ENCODE measurements around the gene ALK.

ALK gene

GRCh38 chr2:29688429-29688828 is 233.0 kb downstream of the ALK start:
- Histone ChIP-seq H3K36me3 (ENCODE audit: control insufficient read depth, insufficient read depth, low read length, severe bottlenecking) (no peaks in the 10 kb centered on the region), H3K9me3 (ENCODE audit: control insufficient read depth, low read length) (no peaks in the 10 kb centered on the region), H3K27me3 (replicated peaks; ENCODE audit: control insufficient read depth, insufficient read depth, low read length) (no peaks in the 10 kb centered on the region), H3K4me3 (ENCODE audit: low read length) (no peak overlapping the region), H3K9ac (ENCODE audit: low read length) (no peak overlapping the region), H3K4me1 (ENCODE audit: control insufficient read depth, insufficient read depth, low read length) (no peaks in the 10 kb centered on the region)
- no peak for DNase-seq (ENCODE audit: low read depth)

GRCh38 chr2:29687121-29687520 is 234.3 kb downstream of the ALK start:
- H3K9me3 ChIP-seq (ENCODE audit: control insufficient read depth, low read length): no peaks in the 10 kb centered on the region
- DNase-seq (ENCODE audit: low read depth): no peak
- H3K4me3 ChIP-seq (ENCODE audit: low read length): no peak overlapping the region
- no peaks in the 10 kb centered on the region for H3K36me3 ChIP-seq (ENCODE audit: control insufficient read depth, insufficient read depth, low read length, severe bottlenecking)
- no peaks in the 10 kb centered on the region for H3K27me3 ChIP-seq (replicated peaks; ENCODE audit: control insufficient read depth, insufficient read depth, low read length)
- H3K4me1 ChIP-seq (ENCODE audit: control insufficient read depth, insufficient read depth, low read length): no peaks in the 10 kb centered on the region
- no peak overlapping the region for H3K9ac ChIP-seq (ENCODE audit: low read length)

- H3K4me3 ChIP-seq (ENCODE audit: low read length): no peak overlapping the region
- no peak for DNase-seq (ENCODE audit: low read depth)
- H3K9me3 ChIP-seq (ENCODE audit: control insufficient read depth, low read length): no peaks in the 10 kb centered on the region
- no peaks in the 10 kb centered on the region for H3K36me3 ChIP-seq (ENCODE audit: control insufficient read depth, insufficient read depth, low read length, severe bottlenecking)
- H3K9ac ChIP-seq (ENCODE audit: low read length): no peak overlapping the region
- no peaks in the 10 kb centered on the region for H3K27me3 ChIP-seq (replicated peaks; ENCODE audit: control insufficient read depth, insufficient read depth, low read length)
- no peaks in the 10 kb centered on the region for H3K4me1 ChIP-seq (ENCODE audit: control insufficient read depth, insufficient read depth, low read length)
Measured at GRCh38 chr2:29676886-29677453, 244.4 kb downstream of the ALK start.

GRCh38 chr2:29664578-29664977 is 256.8 kb downstream of the ALK start:
- Histone ChIP-seq H3K36me3 (ENCODE audit: control insufficient read depth, insufficient read depth, low read length, severe bottlenecking) (no peaks in the 10 kb centered on the region), H3K4me3 (ENCODE audit: low read length) (no peak overlapping the region), H3K4me1 (ENCODE audit: control insufficient read depth, insufficient read depth, low read length) (peaks cover 23% of the 10 kb centered on the region), H3K9ac (ENCODE audit: low read length) (no peak overlapping the region), H3K27me3 (replicated peaks; ENCODE audit: control insufficient read depth, insufficient read depth, low read length) (no peaks in the 10 kb centered on the region), H3K9me3 (ENCODE audit: control insufficient read depth, low read length) (peaks cover 23% of the 10 kb centered on the region)
- DNase-seq (ENCODE audit: low read depth): no peak

GRCh38 chr2:29663268-29663667 is 258.1 kb downstream of the ALK start:
- DNase-seq (ENCODE audit: low read depth): peak; percentile 84
- Histone ChIP-seq H3K4me1 (ENCODE audit: control insufficient read depth, insufficient read depth, low read length) (peaks cover 23% of the 10 kb centered on the region), H3K36me3 (ENCODE audit: control insufficient read depth, insufficient read depth, low read length, severe bottlenecking) (no peaks in the 10 kb centered on the region), H3K4me3 (ENCODE audit: low read length) (peak overlapping the region; percentile 30), H3K27me3 (replicated peaks; ENCODE audit: control insufficient read depth, insufficient read depth, low read length) (no peaks in the 10 kb centered on the region), H3K9ac (ENCODE audit: low read length) (no peak overlapping the region), H3K9me3 (ENCODE audit: control insufficient read depth, low read length) (peaks cover 10% of the 10 kb centered on the region)

- DNase-seq (ENCODE audit: low read depth): no peak
- Histone ChIP-seq H3K4me3 (ENCODE audit: low read length) (no peak overlapping the region), H3K9me3 (ENCODE audit: control insufficient read depth, low read length) (peaks cover 8% of the 10 kb centered on the region), H3K27me3 (replicated peaks; ENCODE audit: control insufficient read depth, insufficient read depth, low read length) (no peaks in the 10 kb centered on the region), H3K4me1 (ENCODE audit: control insufficient read depth, insufficient read depth, low read length) (peaks cover 23% of the 10 kb centered on the region), H3K36me3 (ENCODE audit: control insufficient read depth, insufficient read depth, low read length, severe bottlenecking) (no peaks in the 10 kb centered on the region), H3K9ac (ENCODE audit: low read length) (no peak overlapping the region)
Measured at GRCh38 chr2:29662861-29663260, 258.5 kb downstream of the ALK start.

- no peaks in the 10 kb centered on the region for H3K9me3 ChIP-seq (ENCODE audit: control insufficient read depth, low read length)
- H3K4me1 ChIP-seq (ENCODE audit: control insufficient read depth, insufficient read depth, low read length): peaks cover 37% of the 10 kb centered on the region
- H3K36me3 ChIP-seq (ENCODE audit: control insufficient read depth, insufficient read depth, low read length, severe bottlenecking): no peaks in the 10 kb centered on the region
- H3K9ac ChIP-seq (ENCODE audit: low read length): no peak overlapping the region
- no peaks in the 10 kb centered on the region for H3K27me3 ChIP-seq (replicated peaks; ENCODE audit: control insufficient read depth, insufficient read depth, low read length)
- H3K4me3 ChIP-seq (ENCODE audit: low read length): no peak overlapping the region
- DNase-seq (ENCODE audit: low read depth): no peak
Measured at GRCh38 chr2:29660201-29660600, 261.2 kb downstream of the ALK start.

- H3K9ac ChIP-seq (ENCODE audit: low read length): no peak overlapping the region
- H3K9me3 ChIP-seq (ENCODE audit: control insufficient read depth, low read length): no peaks in the 10 kb centered on the region
- H3K4me1 ChIP-seq (ENCODE audit: control insufficient read depth, insufficient read depth, low read length): peaks cover 36% of the 10 kb centered on the region
- DNase-seq (ENCODE audit: low read depth): no peak
- no peaks in the 10 kb centered on the region for H3K36me3 ChIP-seq (ENCODE audit: control insufficient read depth, insufficient read depth, low read length, severe bottlenecking)
- no peaks in the 10 kb centered on the region for H3K27me3 ChIP-seq (replicated peaks; ENCODE audit: control insufficient read depth, insufficient read depth, low read length)
- H3K4me3 ChIP-seq (ENCODE audit: low read length): no peak overlapping the region
Measured at GRCh38 chr2:29659178-29659577, 262.2 kb downstream of the ALK start.

- DNase-seq (ENCODE audit: low read depth): no peak
- no peak overlapping the region for H3K9ac ChIP-seq (ENCODE audit: low read length)
- H3K27me3 ChIP-seq (replicated peaks; ENCODE audit: control insufficient read depth, insufficient read depth, low read length): no peaks in the 10 kb centered on the region
- H3K36me3 ChIP-seq (ENCODE audit: control insufficient read depth, insufficient read depth, low read length, severe bottlenecking): no peaks in the 10 kb centered on the region
- H3K4me3 ChIP-seq (ENCODE audit: low read length): no peak overlapping the region
- peaks cover 22% of the 10 kb centered on the region for H3K4me1 ChIP-seq (ENCODE audit: control insufficient read depth, insufficient read depth, low read length)
- H3K9me3 ChIP-seq (ENCODE audit: control insufficient read depth, low read length): no peaks in the 10 kb centered on the region
Measured at GRCh38 chr2:29657674-29658073, 263.7 kb downstream of the ALK start.

- DNase-seq (ENCODE audit: low read depth): peak; percentile 50
- Histone ChIP-seq H3K36me3 (ENCODE audit: control insufficient read depth, insufficient read depth, low read length, severe bottlenecking) (no peaks in the 10 kb centered on the region), H3K4me3 (ENCODE audit: low read length) (no peak overlapping the region), H3K9me3 (ENCODE audit: control insufficient read depth, low read length) (no peaks in the 10 kb centered on the region), H3K9ac (ENCODE audit: low read length) (peak overlapping the region; percentile 39), H3K4me1 (ENCODE audit: control insufficient read depth, insufficient read depth, low read length) (peaks cover 18% of the 10 kb centered on the region), H3K27me3 (replicated peaks; ENCODE audit: control insufficient read depth, insufficient read depth, low read length) (no peaks in the 10 kb centered on the region)
Measured at GRCh38 chr2:29655391-29656086, 265.8 kb downstream of the ALK start.

- H3K27me3 ChIP-seq (replicated peaks; ENCODE audit: control insufficient read depth, insufficient read depth, low read length): no peaks in the 10 kb centered on the region
- no peak overlapping the region for H3K9ac ChIP-seq (ENCODE audit: low read length)
- no peaks in the 10 kb centered on the region for H3K36me3 ChIP-seq (ENCODE audit: control insufficient read depth, insufficient read depth, low read length, severe bottlenecking)
- peaks cover 24% of the 10 kb centered on the region for H3K9me3 ChIP-seq (ENCODE audit: control insufficient read depth, low read length)
- peaks cover 9% of the 10 kb centered on the region for H3K4me1 ChIP-seq (ENCODE audit: control insufficient read depth, insufficient read depth, low read length)
- H3K4me3 ChIP-seq (ENCODE audit: low read length): no peak overlapping the region
- DNase-seq (ENCODE audit: low read depth): peak; percentile 82
Measured at GRCh38 chr2:29650631-29651097, 270.7 kb downstream of the ALK start.

Measured in adipocyte (in vitro differentiated cells).